ENCODE data around the gene MYO3B. TPM values are rescaled to one million over a fixed set of nuclear protein-coding genes. Genes with fewer than 3 reads are reported as not detected.

Gene MYO3B
- total RNA-seq, 2 donors from 2014 or later: 0.09 to 0.74 TPM

DNA sequence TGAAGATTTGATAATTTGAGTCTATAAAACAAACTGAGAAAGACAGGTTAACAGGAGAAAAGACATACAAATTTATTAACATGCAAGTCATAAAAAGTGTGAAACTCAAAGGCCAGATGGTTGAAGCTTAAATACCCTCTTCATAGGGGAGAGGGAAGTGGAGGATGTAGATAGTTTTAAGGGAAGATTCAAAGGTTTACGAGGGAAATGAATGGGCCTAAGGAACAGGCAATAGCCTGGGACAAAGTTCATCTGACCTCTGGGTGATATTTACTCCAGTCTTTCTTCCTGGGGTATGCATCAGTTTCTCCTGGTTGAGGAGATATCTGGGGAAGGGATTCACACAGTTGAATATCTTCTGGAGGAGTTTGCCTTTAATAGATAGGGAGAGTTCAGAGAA, 322.2 kb downstream of the MYO3B start:
- WGBS: 70% methylated on average over 1 of the region's 1 CpG
- no peaks in the 10 kb centered on the region for H3K9me3 ChIP-seq
- no peak overlapping the region for H3K4me3 ChIP-seq
- no peaks in the 10 kb centered on the region for H3K36me3 ChIP-seq
- no peak for DNase-seq (ENCODE audit: low spot score)
- H3K4me1 ChIP-seq (replicated peaks): peaks cover 3% of the 10 kb centered on the region
- H3K27ac ChIP-seq: no peak overlapping the region
- intact Hi-C loops (cut with DNase I): no loop called here
- TF ChIP-seq, protein P1, sequence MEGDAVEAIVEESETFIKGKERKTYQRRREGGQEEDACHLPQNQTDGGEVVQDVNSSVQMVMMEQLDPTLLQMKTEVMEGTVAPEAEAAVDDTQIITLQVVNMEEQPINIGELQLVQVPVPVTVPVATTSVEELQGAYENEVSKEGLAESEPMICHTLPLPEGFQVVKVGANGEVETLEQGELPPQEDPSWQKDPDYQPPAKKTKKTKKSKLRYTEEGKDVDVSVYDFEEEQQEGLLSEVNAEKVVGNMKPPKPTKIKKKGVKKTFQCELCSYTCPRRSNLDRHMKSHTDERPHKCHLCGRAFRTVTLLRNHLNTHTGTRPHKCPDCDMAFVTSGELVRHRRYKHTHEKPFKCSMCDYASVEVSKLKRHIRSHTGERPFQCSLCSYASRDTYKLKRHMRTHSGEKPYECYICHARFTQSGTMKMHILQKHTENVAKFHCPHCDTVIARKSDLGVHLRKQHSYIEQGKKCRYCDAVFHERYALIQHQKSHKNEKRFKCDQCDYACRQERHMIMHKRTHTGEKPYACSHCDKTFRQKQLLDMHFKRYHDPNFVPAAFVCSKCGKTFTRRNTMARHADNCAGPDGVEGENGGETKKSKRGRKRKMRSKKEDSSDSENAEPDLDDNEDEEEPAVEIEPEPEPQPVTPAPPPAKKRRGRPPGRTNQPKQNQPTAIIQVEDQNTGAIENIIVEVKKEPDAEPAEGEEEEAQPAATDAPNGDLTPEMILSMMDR (IDR thresholded peaks at IDR 0.05): no peak
- TF ChIP-seq POLR2AphosphoS5 (IDR thresholded peaks at IDR 0.05) (no peak), POLR2A (IDR thresholded peaks at IDR 0.05) (no peak)
- no peaks in the 10 kb centered on the region for H3K27me3 ChIP-seq (replicated peaks; ENCODE audit: insufficient read depth)

DNA sequence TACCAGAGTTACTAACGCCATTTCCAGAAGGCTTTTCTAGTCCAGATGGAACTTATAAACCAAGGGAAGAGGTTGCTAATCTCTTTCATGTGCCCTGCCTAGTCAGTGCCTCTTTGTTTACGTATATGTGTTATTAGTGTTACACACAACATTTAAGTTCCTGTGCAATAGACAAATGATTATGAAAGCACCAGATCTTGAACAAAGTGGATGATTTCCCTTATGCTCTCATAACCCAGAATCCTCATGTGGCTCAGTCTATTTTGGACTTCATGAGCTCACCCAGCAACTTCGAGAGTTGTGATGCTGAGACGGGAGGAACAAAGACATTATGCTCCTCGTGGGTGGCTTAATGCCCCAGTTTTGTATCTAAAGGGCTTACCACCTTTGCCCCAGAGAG, 322.8 kb downstream of the MYO3B start:
- intact Hi-C loops (cut with DNase I): no loop called here
- DNase-seq (ENCODE audit: low spot score): no peak
- TF ChIP-seq POLR2A (IDR thresholded peaks at IDR 0.05) (no peak), POLR2AphosphoS5 (IDR thresholded peaks at IDR 0.05) (peak; percentile 14)
- Histone ChIP-seq H3K4me3 (no peak overlapping the region), H3K27me3 (replicated peaks; ENCODE audit: insufficient read depth) (no peaks in the 10 kb centered on the region), H3K4me1 (replicated peaks) (peaks cover 8% of the 10 kb centered on the region), H3K36me3 (no peaks in the 10 kb centered on the region), H3K27ac (peak overlapping the region; percentile 21 to 42), H3K9me3 (no peaks in the 10 kb centered on the region)
- WGBS: 49% methylated on average over 5 of the region's 5 CpGs

DNA sequence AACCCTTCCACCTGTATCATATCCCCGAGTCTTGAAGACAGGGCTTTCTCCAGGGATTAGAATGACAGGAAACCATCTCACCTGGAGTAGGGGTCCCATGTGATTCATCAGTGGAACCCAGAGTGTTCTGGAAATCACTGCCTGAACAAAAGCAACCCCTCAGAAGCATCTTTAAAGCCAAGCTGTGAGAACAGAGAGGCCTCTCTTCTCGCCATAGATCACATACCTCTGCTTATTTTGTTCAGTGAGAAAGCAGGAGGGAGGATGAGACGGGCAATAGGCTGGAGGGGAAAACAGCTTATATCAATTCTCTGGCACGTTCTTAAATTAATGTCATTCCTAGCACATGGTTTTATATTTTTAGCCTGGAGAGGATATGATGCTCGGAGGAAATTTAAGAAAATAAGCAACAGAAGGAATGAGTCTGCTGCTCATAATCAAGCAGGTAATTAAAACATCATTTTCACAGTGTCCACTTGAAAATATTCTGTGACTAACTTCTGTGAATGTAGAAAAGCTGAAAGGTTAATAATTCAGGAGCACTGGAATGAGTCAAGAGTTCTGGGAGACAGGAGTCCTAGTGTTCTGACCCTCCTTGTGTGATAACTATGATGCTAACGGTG, 323.6 kb downstream of the MYO3B start:
- Histone ChIP-seq H3K4me1 (replicated peaks) (peaks cover 9% of the 10 kb centered on the region), H3K4me3 (no peak overlapping the region), H3K27ac (peak overlapping the region; percentile 21 to 42), H3K9me3 (no peaks in the 10 kb centered on the region), H3K36me3 (no peaks in the 10 kb centered on the region), H3K27me3 (replicated peaks; ENCODE audit: insufficient read depth) (no peaks in the 10 kb centered on the region)
- intact Hi-C loops (cut with DNase I): no loop called here
- DNase-seq (ENCODE audit: low spot score): no peak
- TF ChIP-seq POLR2AphosphoS5 (IDR thresholded peaks at IDR 0.05) (no peak), POLR2A (IDR thresholded peaks at IDR 0.05) (no peak)
- TF ChIP-seq, protein P1 (IDR thresholded peaks at IDR 0.05): no peak
- 65% methylated on average over 6 of the region's 6 CpGs for WGBS

DNA sequence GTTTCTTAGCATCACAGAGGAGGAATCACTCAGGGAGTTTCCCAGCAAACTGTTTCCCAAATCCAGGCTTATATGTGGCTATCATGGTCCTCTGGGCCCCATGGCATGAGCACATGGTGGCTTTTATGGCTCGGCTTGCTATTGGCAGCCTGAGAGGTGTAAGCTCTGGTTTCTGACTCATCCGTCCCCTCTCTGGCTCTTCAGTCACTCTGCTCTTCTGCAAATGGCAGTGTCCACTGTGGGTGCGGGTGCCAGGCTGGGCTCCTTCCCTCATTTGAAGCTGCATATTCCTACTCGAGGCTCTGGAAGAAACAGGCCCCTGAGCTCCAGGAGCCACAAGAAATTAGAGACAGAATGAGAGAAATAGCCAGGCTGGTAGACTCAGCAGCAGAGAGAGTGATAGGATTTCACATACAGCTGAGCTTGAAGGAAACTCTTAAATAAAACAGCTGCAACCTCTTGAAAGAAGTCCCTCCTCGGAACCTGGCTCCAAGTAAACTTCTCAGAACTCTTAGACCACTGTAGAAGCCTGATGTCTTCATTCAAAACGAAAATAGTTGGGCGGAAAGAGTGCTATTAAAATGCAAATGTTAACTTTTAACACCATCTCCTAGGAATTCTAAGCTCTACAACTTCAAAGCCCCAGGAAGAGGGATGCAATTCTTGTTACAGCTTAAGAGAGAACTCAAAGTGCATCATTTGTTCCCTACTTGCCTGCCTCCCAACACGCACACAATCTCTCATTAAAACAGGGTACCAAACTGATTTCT, 324.6 kb downstream of the MYO3B start:
- TF ChIP-seq POLR2A (IDR thresholded peaks at IDR 0.05) (no peak), POLR2AphosphoS5 (IDR thresholded peaks at IDR 0.05) (no peak)
- TF ChIP-seq, protein P1 (IDR thresholded peaks at IDR 0.05): no peak
- intact Hi-C loops (cut with DNase I): no loop called here
- no peaks in the 10 kb centered on the region for H3K36me3 ChIP-seq
- WGBS: 58% methylated on average over 8 of the region's 8 CpGs
- no peak overlapping the region for H3K4me3 ChIP-seq
- no peaks in the 10 kb centered on the region for H3K9me3 ChIP-seq
- H3K4me1 ChIP-seq (replicated peaks): peaks cover 9% of the 10 kb centered on the region
- no peak for DNase-seq (ENCODE audit: low spot score)
- H3K27ac ChIP-seq: no peak overlapping the region
- H3K27me3 ChIP-seq (replicated peaks; ENCODE audit: insufficient read depth): no peaks in the 10 kb centered on the region

DNA sequence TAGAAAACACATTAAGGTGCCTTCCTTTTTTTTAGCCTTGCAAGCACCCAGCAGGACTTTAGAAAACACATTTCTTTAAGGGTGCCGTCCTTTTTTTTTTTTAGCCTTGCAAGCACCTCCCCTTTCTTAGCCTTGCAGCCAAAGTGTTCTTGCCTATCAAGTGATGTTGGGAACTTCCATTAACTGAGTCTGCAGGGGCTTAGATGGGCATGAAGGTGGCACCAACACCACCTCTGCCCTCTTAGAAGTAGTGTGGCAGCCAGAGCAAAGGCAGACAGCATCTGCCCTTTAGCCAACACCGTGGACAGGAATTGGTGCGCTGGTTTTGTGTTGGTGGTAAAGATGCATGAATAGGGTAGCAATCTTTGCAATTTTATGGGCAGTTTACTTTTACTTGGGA, 325.6 kb downstream of the MYO3B start:
- no peak overlapping the region for H3K4me3 ChIP-seq
- no peak overlapping the region for H3K27ac ChIP-seq
- TF ChIP-seq POLR2AphosphoS5 (IDR thresholded peaks at IDR 0.05): no peak
- no peak for TF ChIP-seq POLR2A (IDR thresholded peaks at IDR 0.05)
- TF ChIP-seq, protein P1 (IDR thresholded peaks at IDR 0.05): no peak
- no peak for DNase-seq (ENCODE audit: low spot score)
- 46% methylated on average over 3 of the region's 3 CpGs for WGBS
- no peaks in the 10 kb centered on the region for H3K9me3 ChIP-seq
- H3K27me3 ChIP-seq (replicated peaks; ENCODE audit: insufficient read depth): no peaks in the 10 kb centered on the region
- no peaks in the 10 kb centered on the region for H3K36me3 ChIP-seq
- intact Hi-C loops (cut with DNase I): no loop called here
- peaks cover 9% of the 10 kb centered on the region for H3K4me1 ChIP-seq (replicated peaks)

Measured in prostate gland (tissue), 2 donors.